ENCODE measurements around the gene GBGT1.

Gene GBGT1

DNA sequence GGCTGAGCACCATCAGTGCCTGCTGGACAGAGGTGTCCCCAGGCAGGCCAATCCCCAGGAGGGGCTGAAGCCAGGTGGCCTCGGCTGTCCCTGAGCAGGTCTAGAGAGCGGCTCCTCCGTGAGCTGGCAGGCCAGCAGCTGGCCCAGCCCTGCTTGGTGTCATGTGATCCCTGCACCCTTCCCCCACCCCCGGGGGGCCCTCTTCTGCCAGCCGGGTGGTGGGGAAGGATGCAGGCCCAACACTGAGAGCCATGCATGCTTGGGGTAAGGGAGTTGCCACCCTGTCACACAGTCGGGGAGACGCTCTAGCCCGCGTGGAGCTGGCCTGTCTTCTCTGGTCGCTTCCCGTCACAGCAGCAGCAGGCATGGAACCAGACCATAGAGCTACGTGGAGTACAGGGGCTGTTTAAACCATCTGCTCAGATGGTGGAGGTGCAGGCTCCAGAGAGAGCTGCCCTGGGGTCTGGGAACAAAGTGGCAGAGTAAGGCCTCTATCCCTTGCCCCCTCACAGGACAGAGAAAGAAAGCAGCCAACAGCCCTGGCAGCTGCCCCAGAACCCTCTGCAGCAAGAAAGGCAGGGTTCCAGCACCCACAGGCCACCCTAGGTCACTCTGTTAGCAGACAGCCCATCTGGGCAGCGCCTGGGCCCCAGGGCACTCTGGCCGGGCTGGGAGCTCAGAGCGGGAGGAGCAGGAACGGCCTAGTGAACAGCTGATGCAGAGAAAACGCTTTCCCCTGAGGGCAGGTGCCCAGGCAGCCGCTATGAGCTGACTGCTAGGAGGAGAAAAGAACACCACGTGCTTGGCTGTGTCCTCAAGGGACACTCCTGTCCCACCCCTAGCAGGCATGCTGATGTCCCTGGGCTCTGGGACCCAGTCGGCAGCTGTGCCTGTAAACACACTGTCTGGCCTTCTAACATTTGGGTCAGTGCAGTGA lies 49.5 kb downstream of the GBGT1 start:
- Histone ChIP-seq H3K4me1 (ENCODE audit: insufficient read depth, low read length) (peaks cover 46% of the 10 kb centered on the region), H3K27me3 (ENCODE audit: insufficient read depth, low read length) (no peaks in the 10 kb centered on the region), H3K4me3 (ENCODE audit: low read length) (no peak overlapping the region)

DNA sequence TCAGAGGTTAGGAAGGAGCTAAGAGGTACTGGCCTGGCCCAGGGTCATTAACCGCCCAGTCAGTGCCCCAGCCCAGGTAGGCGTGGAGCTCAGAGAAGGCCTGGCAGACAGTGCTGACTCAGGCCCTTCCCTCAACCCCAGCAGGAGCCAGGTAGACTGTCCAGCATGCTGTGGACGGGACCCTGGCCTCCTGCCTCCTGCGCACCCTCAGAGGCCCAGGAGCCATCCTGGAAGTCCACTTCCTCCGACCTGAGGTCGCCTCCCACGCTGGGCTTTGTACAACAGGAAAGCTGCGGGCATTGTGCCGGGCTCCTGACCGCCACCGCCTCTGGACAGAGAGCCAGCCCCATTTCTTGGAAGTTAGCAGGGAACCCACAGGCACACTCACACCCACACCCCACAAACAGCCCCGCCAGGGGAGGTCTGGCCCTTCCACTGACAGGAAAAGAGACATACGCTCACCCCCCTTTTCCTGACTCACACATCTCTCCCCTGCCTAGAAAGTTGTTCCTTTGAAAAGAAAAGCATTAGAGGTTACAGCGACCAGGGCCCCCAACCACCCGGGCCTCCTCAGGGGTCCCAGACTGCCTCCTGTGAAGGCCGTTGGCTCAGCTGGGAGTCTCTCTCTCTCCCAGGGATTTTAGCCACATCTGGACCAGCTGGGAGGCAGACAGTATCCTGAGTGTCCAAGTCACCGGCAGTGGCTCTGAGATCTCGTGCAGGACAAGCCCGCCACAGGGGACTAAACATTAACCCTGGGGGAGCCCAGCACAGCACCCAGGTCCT lies 50.4 kb downstream of the GBGT1 start:
- Histone ChIP-seq H3K36me3 (ENCODE audit: insufficient read depth, low read length) (peaks cover 29% of the 10 kb centered on the region), H3K9me3 (ENCODE audit: low read length) (no peaks in the 10 kb centered on the region), H2AFZ (ENCODE audit: low read depth, low read length) (no peak overlapping the region), H3K4me1 (ENCODE audit: insufficient read depth, low read length) (peaks cover 37% of the 10 kb centered on the region), H3K4me3 (ENCODE audit: low read length) (no peak overlapping the region), H3K27me3 (ENCODE audit: insufficient read depth, low read length) (no peaks in the 10 kb centered on the region)

More for the DNA sequence above, 49.5 kb downstream of the GBGT1 start:
- Histone ChIP-seq H2AFZ (ENCODE audit: low read depth, low read length) (no peak overlapping the region), H3K36me3 (ENCODE audit: insufficient read depth, low read length) (peaks cover 24% of the 10 kb centered on the region), H3K9me3 (ENCODE audit: low read length) (no peaks in the 10 kb centered on the region)

DNA sequence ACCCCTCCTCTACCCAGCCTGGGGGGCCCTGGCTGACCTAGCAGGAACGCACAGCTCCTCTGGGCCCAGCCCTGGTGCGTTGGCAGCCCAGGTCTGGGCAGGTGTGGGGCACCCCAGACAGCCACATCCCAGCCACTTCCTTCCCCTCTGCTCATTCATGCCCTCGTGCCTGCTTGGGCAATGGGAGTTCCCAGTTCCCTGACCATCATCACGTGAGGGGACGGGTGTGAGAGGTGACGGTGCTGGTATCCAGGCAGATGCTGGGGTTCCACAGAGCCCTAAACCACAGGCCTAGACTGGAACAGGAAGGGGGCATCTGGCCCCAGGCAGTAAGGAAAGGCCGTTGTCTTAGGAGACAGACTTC lies 51.1 kb downstream of the GBGT1 start:
- Histone ChIP-seq H3K4me3 (ENCODE audit: low read length) (no peak overlapping the region), H2AFZ (ENCODE audit: low read depth, low read length) (no peak overlapping the region), H3K27me3 (ENCODE audit: insufficient read depth, low read length) (no peaks in the 10 kb centered on the region), H3K36me3 (ENCODE audit: insufficient read depth, low read length) (peaks cover 36% of the 10 kb centered on the region), H3K4me1 (ENCODE audit: insufficient read depth, low read length) (peaks cover 32% of the 10 kb centered on the region), H3K9me3 (ENCODE audit: low read length) (no peaks in the 10 kb centered on the region)

DNA sequence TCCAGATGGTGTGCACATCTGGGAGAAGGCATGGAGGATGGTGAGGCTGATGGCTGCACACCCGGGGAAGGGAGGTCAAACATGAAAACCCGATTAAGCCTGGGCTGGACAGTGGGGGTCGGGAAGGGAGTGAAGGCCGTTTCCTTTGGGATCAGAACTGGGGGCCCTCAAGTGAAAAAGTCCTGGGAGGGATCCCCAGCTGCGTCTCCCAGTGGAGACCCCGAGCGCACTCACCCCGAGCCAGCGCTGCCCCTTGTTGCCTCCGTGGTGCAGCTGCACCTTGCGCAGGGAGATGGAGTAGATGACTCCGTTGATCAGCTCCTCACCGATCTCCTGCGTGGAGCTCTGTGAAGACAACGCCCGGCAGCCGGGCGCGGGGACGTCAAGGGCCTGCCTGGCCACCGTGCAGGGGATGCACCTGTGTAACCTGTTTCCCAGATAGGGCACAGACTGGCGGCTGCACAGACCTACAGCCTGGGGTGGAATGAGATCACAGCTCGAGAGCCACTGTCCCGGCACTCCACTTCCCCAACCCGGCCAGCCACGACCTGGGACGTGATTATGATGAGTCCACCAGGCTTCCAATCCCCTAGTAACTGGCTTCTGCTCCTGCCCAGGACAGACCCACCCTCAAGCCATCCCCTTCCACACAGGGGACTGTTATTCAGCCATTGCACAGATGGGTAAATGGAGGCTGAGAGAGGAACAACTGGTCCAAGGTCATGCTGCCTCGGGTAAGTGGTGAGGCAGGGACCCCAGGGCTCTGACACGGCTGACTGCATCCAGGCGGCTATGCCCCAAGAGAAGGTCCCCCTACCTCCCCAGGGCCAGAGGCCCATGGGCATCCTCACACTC lies 51.7 kb downstream of the GBGT1 start:
- Histone ChIP-seq H3K9me3 (ENCODE audit: low read length) (no peaks in the 10 kb centered on the region), H2AFZ (ENCODE audit: low read depth, low read length) (no peak overlapping the region), H3K27me3 (ENCODE audit: insufficient read depth, low read length) (no peaks in the 10 kb centered on the region), H3K36me3 (ENCODE audit: insufficient read depth, low read length) (peaks cover 42% of the 10 kb centered on the region), H3K4me3 (ENCODE audit: low read length) (no peak overlapping the region), H3K4me1 (ENCODE audit: insufficient read depth, low read length) (peaks cover 32% of the 10 kb centered on the region)

DNA sequence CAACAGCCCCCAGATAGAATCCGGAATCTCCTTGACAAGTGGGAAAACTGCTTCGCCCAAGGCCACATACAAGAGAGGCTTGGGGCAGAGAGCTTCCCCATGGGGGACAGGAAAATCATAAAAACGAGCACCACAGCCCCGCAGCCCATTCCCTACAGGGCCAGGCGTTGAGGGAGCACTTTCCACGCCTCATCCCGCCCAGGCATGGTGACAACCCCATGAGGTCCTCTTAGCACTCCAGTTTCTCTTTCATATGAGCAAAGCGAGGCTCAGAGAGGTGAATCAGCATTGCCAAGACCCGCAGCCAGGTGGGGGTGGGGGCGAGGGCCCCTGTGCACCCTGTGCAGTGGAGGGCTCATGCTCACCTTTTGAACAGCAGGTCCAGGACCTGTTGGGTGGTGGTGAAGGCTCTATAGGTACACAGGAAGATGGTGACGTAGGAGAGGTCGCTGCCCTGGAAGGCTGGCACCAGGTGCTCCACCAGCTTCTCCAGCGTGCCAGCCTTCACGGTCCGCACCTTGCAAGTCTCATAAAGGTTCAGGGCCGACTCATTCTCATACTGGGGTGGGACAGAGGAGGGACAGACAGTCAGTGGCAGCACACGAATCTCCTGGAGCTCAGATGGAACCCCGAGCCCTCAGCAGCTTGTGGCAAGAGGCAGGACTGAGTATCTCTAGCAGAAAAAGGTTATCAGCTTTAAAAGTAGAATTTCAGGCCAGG lies 53.6 kb downstream of the GBGT1 start:
- no peaks in the 10 kb centered on the region for H3K27me3 ChIP-seq (ENCODE audit: insufficient read depth, low read length)
- H3K9me3 ChIP-seq (ENCODE audit: low read length) = no peaks in the 10 kb centered on the region
- no peak overlapping the region for H3K4me3 ChIP-seq (ENCODE audit: low read length)
- peaks cover 59% of the 10 kb centered on the region for H3K36me3 ChIP-seq (ENCODE audit: insufficient read depth, low read length)
- H2AFZ ChIP-seq (ENCODE audit: low read depth, low read length) = no peak overlapping the region
- H3K4me1 ChIP-seq (ENCODE audit: insufficient read depth, low read length) = peaks cover 19% of the 10 kb centered on the region

DNA sequence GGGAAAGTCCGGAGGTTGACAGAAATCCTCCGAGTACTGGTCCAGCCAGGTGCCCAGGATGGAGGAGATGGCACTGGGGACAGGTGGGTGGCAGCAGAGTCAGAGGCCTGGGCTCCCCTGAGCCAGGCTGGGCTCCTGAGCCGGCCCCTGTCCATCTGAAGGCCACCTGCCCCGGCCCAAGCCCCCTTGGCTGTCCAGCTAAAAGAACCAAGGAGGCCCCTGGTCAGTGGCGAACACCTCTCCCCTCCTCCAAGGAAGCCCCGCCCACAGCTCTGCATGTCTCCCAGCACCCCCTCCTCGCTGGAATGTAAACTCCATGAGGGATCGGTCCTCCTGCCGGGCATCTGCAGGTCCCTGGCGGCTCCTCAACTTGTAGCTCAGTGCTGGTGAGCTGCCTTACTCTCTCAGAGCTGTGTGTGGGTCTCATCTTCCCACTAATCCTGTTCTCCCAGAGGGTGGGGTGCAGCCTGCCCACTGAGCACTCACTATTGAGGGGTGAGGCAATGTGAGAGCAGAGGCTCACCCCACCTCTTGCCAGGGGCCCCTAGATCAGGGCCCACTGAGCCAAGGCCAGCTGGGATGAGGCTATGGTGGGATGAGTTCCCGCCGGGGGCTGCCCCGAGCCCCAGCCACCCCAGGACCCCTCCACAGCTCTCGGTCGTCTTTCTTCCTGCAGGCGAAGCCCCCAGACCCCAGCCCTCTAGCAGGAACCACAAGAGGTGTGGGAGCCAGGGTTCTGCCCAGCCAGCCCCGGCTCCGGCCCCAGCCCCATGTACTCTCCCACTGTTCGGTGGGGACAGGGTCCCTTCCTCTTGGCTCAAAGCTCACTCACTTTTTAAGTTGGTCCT lies 54.7 kb downstream of the GBGT1 start:
- Histone ChIP-seq H3K4me1 (ENCODE audit: insufficient read depth, low read length) (peaks cover 12% of the 10 kb centered on the region), H3K4me3 (ENCODE audit: low read length) (no peak overlapping the region), H3K9me3 (ENCODE audit: low read length) (no peaks in the 10 kb centered on the region), H2AFZ (ENCODE audit: low read depth, low read length) (no peak overlapping the region), H3K27me3 (ENCODE audit: insufficient read depth, low read length) (no peaks in the 10 kb centered on the region), H3K36me3 (ENCODE audit: insufficient read depth, low read length) (peaks cover 67% of the 10 kb centered on the region)

DNA sequence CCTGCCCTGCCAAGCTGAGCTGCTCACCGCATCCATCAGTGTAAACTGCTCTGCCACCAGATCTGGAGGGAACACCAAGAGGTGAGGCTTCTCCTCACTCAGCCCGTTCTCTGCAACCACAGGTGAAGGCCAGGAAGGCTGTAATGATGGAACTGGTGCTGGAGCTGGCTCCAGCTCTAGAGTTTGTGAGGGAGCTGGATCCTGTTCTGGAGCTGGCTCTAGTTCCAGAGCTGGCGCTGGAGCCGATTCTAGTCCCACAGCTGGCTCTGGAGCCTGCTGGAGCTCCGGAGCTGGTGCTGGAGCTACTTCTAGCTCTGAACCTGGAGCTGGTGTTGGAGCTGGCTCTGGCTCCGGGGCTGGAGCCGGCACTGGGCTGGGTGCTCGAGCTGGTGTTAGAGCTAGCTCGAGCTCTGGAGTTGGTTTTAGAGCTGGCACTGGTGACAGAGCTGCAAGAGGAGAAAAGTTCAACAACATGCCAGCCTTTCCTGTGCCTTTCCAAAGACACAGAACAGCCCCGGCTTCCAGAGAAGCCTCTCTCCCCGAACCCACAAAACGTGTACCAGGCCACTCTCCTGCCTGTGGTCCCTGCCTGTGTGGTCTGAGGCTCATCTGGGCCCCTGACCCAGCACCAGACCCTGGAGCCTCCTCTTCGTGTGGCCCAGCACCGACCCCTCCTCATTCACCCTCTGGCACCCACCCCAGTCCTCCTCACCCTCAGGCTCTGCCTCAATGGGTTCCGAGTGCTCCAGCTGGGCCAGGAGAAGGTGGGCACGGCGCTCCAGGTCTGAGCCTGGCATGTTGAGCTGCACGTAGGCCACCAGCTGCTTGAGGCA lies 55.5 kb downstream of the GBGT1 start:
- H3K4me1 ChIP-seq (ENCODE audit: insufficient read depth, low read length) = peaks cover 4% of the 10 kb centered on the region
- H3K4me3 ChIP-seq (ENCODE audit: low read length) = no peak overlapping the region
- peaks cover 74% of the 10 kb centered on the region for H3K36me3 ChIP-seq (ENCODE audit: insufficient read depth, low read length)
- no peaks in the 10 kb centered on the region for H3K9me3 ChIP-seq (ENCODE audit: low read length)
- H3K27me3 ChIP-seq (ENCODE audit: insufficient read depth, low read length) = no peaks in the 10 kb centered on the region
- no peak overlapping the region for H2AFZ ChIP-seq (ENCODE audit: low read depth, low read length)

DNA sequence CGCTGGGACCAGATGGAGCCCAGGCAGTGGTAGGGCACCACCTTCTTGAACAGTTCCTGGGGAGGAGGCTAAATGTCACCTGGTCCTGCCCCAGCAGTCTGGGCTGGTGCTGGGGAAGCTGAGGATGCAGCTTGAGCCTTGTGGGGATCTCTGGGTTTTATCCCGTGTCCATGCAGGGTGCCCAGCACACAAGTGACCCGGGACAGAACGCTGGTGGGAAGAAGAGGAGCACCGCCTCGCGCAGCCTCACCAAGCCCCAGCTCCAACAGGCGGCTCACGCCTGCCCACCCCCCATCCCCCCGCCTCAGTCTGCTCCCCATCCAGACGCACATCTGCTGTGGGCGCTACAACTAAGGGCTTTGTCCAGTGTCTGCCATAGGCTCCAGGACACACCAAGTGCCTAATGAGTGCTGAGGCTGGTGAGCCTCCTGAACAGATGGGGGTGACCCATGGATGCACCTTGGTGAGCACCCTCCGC lies 56.4 kb downstream of the GBGT1 start:
- Histone ChIP-seq H3K4me3 (ENCODE audit: low read length) (no peak overlapping the region), H2AFZ (ENCODE audit: low read depth, low read length) (no peak overlapping the region), H3K27me3 (ENCODE audit: insufficient read depth, low read length) (no peaks in the 10 kb centered on the region), H3K9me3 (ENCODE audit: low read length) (no peaks in the 10 kb centered on the region), H3K4me1 (ENCODE audit: insufficient read depth, low read length) (no peaks in the 10 kb centered on the region), H3K36me3 (ENCODE audit: insufficient read depth, low read length) (peaks cover 83% of the 10 kb centered on the region)

DNA sequence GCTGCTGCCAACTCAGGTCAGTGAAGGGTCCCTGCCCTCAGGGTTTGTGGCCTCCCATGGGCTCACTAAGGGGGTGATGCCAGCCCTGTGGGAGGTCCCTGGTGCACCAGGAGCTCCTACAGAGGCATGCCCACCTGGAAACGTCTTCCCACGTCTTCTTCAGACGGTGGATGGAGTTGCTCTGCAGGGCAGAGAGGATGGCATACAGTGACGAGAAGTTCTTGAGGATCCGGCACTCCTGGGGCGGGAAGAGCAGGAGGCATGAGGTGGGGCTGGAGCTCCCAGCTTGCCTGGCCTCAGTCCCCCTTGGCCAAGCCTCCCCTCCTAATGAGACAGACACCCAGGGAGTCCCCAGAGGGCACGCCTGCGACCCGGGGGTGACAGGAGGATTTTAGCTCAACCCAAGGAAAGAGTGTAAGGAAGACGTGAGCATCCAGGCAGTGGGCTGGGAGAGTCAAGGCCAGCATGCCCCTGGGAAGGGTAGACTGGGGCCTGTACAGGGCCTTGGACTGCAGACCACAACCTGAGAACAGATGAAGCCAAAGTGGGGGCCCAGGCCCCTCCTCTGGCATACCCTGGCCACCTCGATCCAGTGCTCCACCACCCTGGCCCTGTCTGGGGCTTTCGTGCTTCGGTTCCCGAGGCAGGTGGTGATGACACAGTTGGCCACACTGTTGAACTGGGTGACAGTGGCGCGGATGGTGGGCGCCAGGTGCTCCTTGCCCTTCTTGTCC lies 57.0 kb downstream of the GBGT1 start:
- no peaks in the 10 kb centered on the region for H3K27me3 ChIP-seq (ENCODE audit: insufficient read depth, low read length)
- H3K4me1 ChIP-seq (ENCODE audit: insufficient read depth, low read length) = no peaks in the 10 kb centered on the region
- no peak overlapping the region for H3K4me3 ChIP-seq (ENCODE audit: low read length)
- H3K9me3 ChIP-seq (ENCODE audit: low read length) = no peaks in the 10 kb centered on the region
- H3K36me3 ChIP-seq (ENCODE audit: insufficient read depth, low read length) = peaks cover 85% of the 10 kb centered on the region
- H2AFZ ChIP-seq (ENCODE audit: low read depth, low read length) = no peak overlapping the region

DNA sequence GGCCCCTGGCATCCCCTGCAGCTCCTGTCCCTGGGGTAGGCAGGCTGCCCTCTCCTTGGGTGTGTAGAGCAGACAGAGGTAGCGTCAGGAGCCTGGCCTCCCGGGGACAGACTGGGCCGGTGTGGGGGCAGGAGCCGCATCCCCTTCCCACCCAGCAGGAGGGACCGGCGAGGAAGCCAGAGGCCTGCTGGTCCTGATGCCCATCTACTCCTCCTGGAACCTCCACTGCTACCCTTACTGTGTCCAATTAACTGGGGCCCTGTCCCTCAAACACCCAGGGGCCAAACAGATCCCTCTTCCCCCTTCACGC lies 58.3 kb downstream of the GBGT1 start:
- Histone ChIP-seq H3K36me3 (ENCODE audit: insufficient read depth, low read length) (peaks cover 88% of the 10 kb centered on the region), H3K4me3 (ENCODE audit: low read length) (no peak overlapping the region), H3K27me3 (ENCODE audit: insufficient read depth, low read length) (no peaks in the 10 kb centered on the region), H3K9me3 (ENCODE audit: low read length) (no peaks in the 10 kb centered on the region), H3K4me1 (ENCODE audit: insufficient read depth, low read length) (no peaks in the 10 kb centered on the region), H2AFZ (ENCODE audit: low read depth, low read length) (no peak overlapping the region)

Data from neuron (in vitro differentiated cells).